PFSK-1 (cell line): ENCODE results near the gene RASSF7.

ENCODE experiments used
- POLR2AphosphoS5 ChIP-seq: IDR thresholded peaks from 2 replicates; pipeline ENCODE4 v1.6.1; 2012; ENCODE audit warnings: low read depth, mild to moderate bottlenecking, control low read depth, low read length, moderate library complexity
- REST ChIP-seq, 2 experiments: IDR thresholded peaks; 2 replicates each; pipeline versions ENCODE4 v1.6.1 to v1.8.0; 2011 to 2012; ENCODE audit warnings: low read depth in 2 of 2, low read length in 2 of 2, control low read depth in 1 of 2, inconsistent platforms in 1 of 2, mild to moderate bottlenecking in 1 of 2, moderate library complexity in 1 of 2; ENCODE audit not compliant: insufficient read depth in 1 of 2
- TAF1 ChIP-seq: IDR thresholded peaks from 2 replicates; pipeline ENCODE4 v1.6.1; 2012; ENCODE audit warnings: low read length, control low read depth, borderline replicate concordance; ENCODE audit not compliant: insufficient read depth

GRCh38 chr11:550746-551085 is 10.1 kb upstream of the RASSF7 start:
- TF ChIP-seq POLR2AphosphoS5 (no peak), TAF1 (no peak), REST (IDR thresholded peaks at IDR 0.05; ENCODE audit: insufficient read depth in 1 of 2, low read depth in 2 of 2, low read length in 2 of 2) (no peak)
